Heart right ventricle (tissue), 16 donors: ENCODE data around the gene CORO2A. TPM values are rescaled to one million over a fixed set of nuclear protein-coding genes. Genes with fewer than 3 reads are reported as not detected.

Experiments
- ATAC-seq, 8 donors: fragments of 200-7000 bp; cut with Tn5 transposase; one replicate each; pipeline ENCODE4 v1.9.1; 2020; ENCODE audit warnings: mild to moderate bottlenecking in 8 of 8, moderate library complexity in 8 of 8, moderate number of reproducible peaks in 1 of 8
- DNase-seq, 2 donors: peaks; one replicate each; pipeline ENCODE4 v3.0.0-alpha.2; 2020
- H3K27ac ChIP-seq, 10 donors: fragments of 200-600 bp; sonication (generic) in 2 of 10; one replicate each; pipeline versions ENCODE4 v1.5.0 to v1.8.0; 2020 to 2022; ENCODE audit warnings: mild to moderate bottlenecking in 3 of 10
- H3K27me3 ChIP-seq, 7 donors: fragments of 200-600 bp; one replicate each; pipeline ENCODE4 v1.8.0; 2021 to 2022; ENCODE audit warnings: mild to moderate bottlenecking in 2 of 7
- H3K36me3 ChIP-seq, 9 donors: fragments of 200-600 bp; sonication (generic) in 1 of 9; one replicate each; pipeline versions ENCODE4 v1.5.0 to v1.8.0; 2020 to 2022; ENCODE audit warnings: mild to moderate bottlenecking in 2 of 9
- H3K4me1 ChIP-seq, 9 donors: fragments of 200-600 bp; sonication (generic) in 1 of 9; one replicate each; pipeline versions ENCODE4 v1.5.0 to v1.8.0; 2020 to 2022; ENCODE audit warnings: mild to moderate bottlenecking in 4 of 9
- H3K4me3 ChIP-seq, 10 donors: fragments of 200-600 bp; sonication (generic) in 2 of 10; one replicate each; pipeline versions ENCODE4 v1.5.0 to v1.8.0; 2020 to 2022; ENCODE audit warnings: mild to moderate bottlenecking in 7 of 10, moderate library complexity in 2 of 10
- H3K9me3 ChIP-seq, 11 donors: fragments of 200-600 bp in 10 of 11; sonication (generic) in 2 of 11; one replicate each; pipeline versions ENCODE4 v1.5.0 to v1.8.0; 2013 to 2022; ENCODE audit warnings: mild to moderate bottlenecking in 2 of 11, control low read depth in 1 of 11, moderate library complexity in 1 of 11
- WGBS, 2 donors: extraction: QIAGEN DNeasy Blood & Tissue Kit; methylation state at CpG; one replicate each; pipeline ENCODE4 v1.1.7; 2013; ENCODE audit warnings: inconsistent platforms in 1 of 2; 5-methylcytosine and 5-hydroxymethylcytosine counted together
- intact Hi-C, 10 donors: fragments of 100-400 bp; cut with DNase I; formaldehyde crosslinking; loops; one replicate each; pipeline versions ENCODE4 v1.11.1 to v1.14.2; 2022
- polyA plus RNA-seq, 2 donors: library from polyadenylated mRNA; stranded (reverse); fragments of 200-250 nt; gene quantifications; one replicate each; pipeline ENCODE4 v1.2.3, GENCODE V29; 2013
- total RNA-seq, 10 donors: library from RNA; stranded (reverse); fragmentation: NEBNext Ultra II Directional in 3 of 10; extraction: Animal tissue kit (Norgen Biotek cat#: 25700) in 3 of 10; gene quantifications; one replicate each; pipeline versions ENCODE4 v1.2.1 to v1.2.4, GENCODE V29; 2021 to 2023
- TF ChIP-seq, protein P1 (sequence below), 9 donors: fragments of 200-600 bp; sonication (generic) in 2 of 9; IDR thresholded peaks; one replicate each; pipeline versions ENCODE4 v1.5.0 to v1.8.0; 2021 to 2022; ENCODE audit warnings: antibody characterized with exemption in 9 of 9, mild to moderate bottlenecking in 5 of 9, moderate library complexity in 1 of 9
- donor health status: Arrhythmogenic right ventricular cardiomyopathy.
- donor health status: ischemic (EF 13 %, LVEDD 7.1; RV severe dilation, severe dysfunction).
- donor health status: healthy with polysubstance abuse.
- donor health status: DM: no; HTN: yes; CAD: no.
- donor health status: DM: no; HTN: no; CAD: no.
- donor health status: ischemic (EF 25% LVEDD 6.9; RV normal size, moderate dysfunction).
- donor health status: ischemic (EF 25% LVEDD 5.7; RV mildly dilated, moderate dysfunction).
- donor health status: healthy.
- donor health status: DM: yes; HTN: yes; CAD: no.
- donor health status: Ischemic cardiomyopathy.
- donor health status: ischemic (EF 35%, LVEDD 5.7; RV mildly dilated, moderate dysfunction).
- donor health status: nonischemic (EF 11% LVEDD 7.7; RV severe dilation, severe dysfunction).
- donor health status: DM: yes; HTN: yes; CAD: no.
- donor health status: PGD.
- donor health status: ischemic (EF 29% LVEDD 5.4; RV normal size, mild dysfunction).
- donor health status: nonischemic (EF 23%, LVEDD 6.1; RV moderate dilation, normal function).

The CORO2A gene
- total and polyA plus RNA-seq, 12 donors: 0.06 to 0.90 (median 0.23) TPM

DNA sequence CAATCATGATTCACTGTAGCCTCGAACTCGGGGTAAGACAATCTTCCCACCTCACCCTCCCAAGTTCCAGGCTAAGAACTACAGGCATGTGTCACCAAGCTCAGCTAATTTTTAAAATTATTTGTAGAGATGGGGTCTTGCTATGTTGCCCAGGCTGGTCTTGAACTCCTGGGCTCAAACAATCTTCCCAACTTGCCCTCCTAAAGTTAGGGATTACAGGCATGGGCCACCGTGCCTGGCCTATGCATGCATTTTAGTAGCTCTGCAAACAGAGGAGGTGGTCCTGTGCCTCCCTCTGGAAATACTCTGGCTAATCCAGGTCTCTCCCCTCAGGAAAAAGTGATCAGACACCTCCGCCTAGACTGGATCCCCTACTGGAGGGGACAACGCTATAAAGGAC lies 51.9 kb downstream of the CORO2A start:
- no peak for DNase-seq
- Histone ChIP-seq H3K9me3 (no peaks in the 10 kb centered on the region), H3K4me3 (no peak overlapping the region), H3K36me3 (peaks cover 0 to 3% (median 0%) of the 10 kb centered on the region in 9 donors), H3K27ac (no peak overlapping the region), H3K27me3 (peaks cover 0 to 6% (median 0%) of the 10 kb centered on the region in 7 donors), H3K4me1 (no peaks in the 10 kb centered on the region)
- 87 to 88% methylated on average over 5 of the region's 5 CpGs for WGBS, 2 donors
- ATAC-seq: no peak
- intact Hi-C loops: no loop called here
- TF ChIP-seq, protein P1, sequence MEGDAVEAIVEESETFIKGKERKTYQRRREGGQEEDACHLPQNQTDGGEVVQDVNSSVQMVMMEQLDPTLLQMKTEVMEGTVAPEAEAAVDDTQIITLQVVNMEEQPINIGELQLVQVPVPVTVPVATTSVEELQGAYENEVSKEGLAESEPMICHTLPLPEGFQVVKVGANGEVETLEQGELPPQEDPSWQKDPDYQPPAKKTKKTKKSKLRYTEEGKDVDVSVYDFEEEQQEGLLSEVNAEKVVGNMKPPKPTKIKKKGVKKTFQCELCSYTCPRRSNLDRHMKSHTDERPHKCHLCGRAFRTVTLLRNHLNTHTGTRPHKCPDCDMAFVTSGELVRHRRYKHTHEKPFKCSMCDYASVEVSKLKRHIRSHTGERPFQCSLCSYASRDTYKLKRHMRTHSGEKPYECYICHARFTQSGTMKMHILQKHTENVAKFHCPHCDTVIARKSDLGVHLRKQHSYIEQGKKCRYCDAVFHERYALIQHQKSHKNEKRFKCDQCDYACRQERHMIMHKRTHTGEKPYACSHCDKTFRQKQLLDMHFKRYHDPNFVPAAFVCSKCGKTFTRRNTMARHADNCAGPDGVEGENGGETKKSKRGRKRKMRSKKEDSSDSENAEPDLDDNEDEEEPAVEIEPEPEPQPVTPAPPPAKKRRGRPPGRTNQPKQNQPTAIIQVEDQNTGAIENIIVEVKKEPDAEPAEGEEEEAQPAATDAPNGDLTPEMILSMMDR (IDR thresholded peaks at IDR 0.05): no peak

- Histone ChIP-seq H3K9me3 (no peaks in the 10 kb centered on the region), H3K4me3 (no peak overlapping the region), H3K27ac (no peak overlapping the region), H3K36me3 (peaks cover 0 to 7% (median 0%) of the 10 kb centered on the region in 9 donors), H3K27me3 (peaks cover 0 to 9% (median 0%) of the 10 kb centered on the region in 7 donors), H3K4me1 (no peaks in the 10 kb centered on the region)
- DNase-seq (no peak), ATAC-seq (no peak)
- intact Hi-C loops: no loop called here
- TF ChIP-seq, protein P1 (IDR thresholded peaks at IDR 0.05): no peak
Measured at GRCh38 chr9:98136489-98136888, 55.9 kb downstream of the CORO2A start.

DNA sequence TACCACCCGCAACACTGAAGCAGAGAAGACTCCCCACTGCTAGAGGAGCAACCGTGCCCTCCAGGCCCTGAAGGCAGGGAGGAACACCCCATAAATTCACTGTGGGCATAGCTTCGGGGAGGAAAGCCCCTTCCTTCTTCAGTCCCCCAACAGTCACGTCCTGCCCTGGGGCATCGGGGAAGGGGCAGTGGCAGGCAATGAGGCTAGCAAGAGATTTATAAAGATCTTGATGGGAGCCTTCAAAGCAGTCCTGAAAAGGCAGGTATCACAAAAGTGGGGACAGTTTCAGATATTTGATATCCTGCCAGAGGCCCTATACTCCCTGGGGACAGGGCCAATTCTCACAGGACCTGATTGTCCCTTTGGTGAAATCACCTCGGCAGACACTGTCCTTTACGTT lies 56.5 kb downstream of the CORO2A start:
- TF ChIP-seq, protein P1 (IDR thresholded peaks at IDR 0.05): no peak
- Histone ChIP-seq H3K9me3 (no peaks in the 10 kb centered on the region), H3K27me3 (peaks cover 0 to 9% (median 0%) of the 10 kb centered on the region in 7 donors), H3K27ac (no peak overlapping the region), H3K4me3 (no peak overlapping the region), H3K4me1 (no peaks in the 10 kb centered on the region), H3K36me3 (peaks cover 0 to 7% (median 0%) of the 10 kb centered on the region in 9 donors)
- ATAC-seq: no peak
- DNase-seq: no peak
- 92 to 93% methylated on average over 7 of the region's 7 CpGs for WGBS, 2 donors
- intact Hi-C loops: no loop called here

DNA sequence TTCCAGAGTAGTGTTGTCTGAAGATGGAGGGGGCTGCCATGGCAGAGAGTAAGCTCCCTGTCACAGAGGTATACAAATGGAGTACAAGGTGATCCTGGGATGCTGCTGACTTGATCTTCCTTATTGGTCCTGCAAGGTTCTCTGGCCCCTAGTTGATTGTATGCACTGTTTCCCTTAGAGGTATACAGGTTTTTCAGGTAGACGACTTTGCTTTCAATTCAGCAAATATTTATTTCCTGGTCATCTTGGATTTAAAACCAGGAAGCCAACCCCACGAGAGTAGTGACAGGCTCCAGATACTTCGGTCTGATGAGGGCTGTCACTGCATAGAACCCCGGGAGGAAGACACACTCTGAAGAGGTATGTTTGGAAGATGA lies 56.9 kb downstream of the CORO2A start:
- ATAC-seq (no peak), DNase-seq (no peak)
- intact Hi-C loops: no loop called here
- 83% methylated on average over 4 of the region's 4 CpGs for WGBS, 2 donors
- Histone ChIP-seq H3K4me3 (no peak overlapping the region), H3K4me1 (no peaks in the 10 kb centered on the region), H3K27ac (no peak overlapping the region), H3K36me3 (peaks cover 0 to 7% (median 0%) of the 10 kb centered on the region in 9 donors), H3K9me3 (no peaks in the 10 kb centered on the region), H3K27me3 (peaks cover 0 to 9% (median 0%) of the 10 kb centered on the region in 7 donors)
- TF ChIP-seq, protein P1 (IDR thresholded peaks at IDR 0.05): no peak
